SH-SY5Y (cell line): Measurements from ENCODE around the gene HBZ.
"Not testable (repeated sequence)": the region's sequence is repeated elsewhere in the genome, so short reads cannot be mapped to it uniquely, and the experiment has no call there.

Source experiments
- GATA2 ChIP-seq: IDR thresholded peaks from 2 replicates; pipeline ENCODE4 v1.6.1; 2011; ENCODE audit warnings: mild to moderate bottlenecking, low read depth, low read length
- GATA3 ChIP-seq: IDR thresholded peaks from 2 replicates; pipeline ENCODE4 v1.6.1; 2011; ENCODE audit warnings: low read depth, mild to moderate bottlenecking, low read length, moderate library complexity

HBZ gene

DNA sequence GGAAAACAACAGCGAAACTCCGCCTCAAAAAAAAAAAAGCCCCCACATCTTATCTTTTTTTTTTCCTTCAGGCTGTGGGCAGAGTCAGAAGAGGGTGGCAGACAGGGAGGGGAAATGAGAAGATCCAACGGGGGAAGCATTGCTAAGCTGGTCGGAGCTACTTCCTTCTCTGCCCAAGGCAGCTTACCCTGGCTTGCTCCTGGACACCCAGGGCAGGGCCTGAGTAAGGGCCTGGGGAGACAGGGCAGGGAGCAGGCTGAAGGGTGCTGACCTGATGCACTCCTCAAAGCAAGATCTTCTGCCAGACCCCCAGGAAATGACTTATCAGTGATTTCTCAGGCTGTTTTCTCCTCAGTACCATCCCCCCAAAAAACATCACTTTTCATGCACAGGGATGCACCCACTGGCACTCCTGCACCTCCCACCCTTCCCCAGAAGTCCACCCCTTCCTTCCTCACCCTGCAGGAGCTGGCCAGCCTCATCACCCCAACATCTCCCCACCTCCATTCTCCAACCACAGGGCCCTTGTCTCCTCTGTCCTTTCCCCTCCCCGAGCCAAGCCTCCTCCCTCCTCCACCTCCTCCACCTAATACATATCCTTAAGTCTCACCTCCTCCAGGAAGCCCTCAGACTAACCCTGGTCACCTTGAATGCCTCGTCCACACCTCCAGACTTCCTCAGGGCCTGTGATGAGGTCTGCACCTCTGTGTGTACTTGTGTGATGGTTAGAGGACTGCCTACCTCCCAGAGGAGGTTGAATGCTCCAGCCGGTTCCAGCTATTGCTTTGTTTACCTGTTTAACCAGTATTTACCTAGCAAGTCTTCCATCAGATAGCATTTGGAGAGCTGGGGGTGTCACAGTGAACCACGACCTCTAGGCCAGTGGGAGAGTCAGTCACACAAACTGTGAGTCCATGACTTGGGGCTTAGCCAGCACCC, 22.8 kb downstream of the HBZ start:
- TF ChIP-seq GATA2 (no peak), GATA3 (no peak)

DNA sequence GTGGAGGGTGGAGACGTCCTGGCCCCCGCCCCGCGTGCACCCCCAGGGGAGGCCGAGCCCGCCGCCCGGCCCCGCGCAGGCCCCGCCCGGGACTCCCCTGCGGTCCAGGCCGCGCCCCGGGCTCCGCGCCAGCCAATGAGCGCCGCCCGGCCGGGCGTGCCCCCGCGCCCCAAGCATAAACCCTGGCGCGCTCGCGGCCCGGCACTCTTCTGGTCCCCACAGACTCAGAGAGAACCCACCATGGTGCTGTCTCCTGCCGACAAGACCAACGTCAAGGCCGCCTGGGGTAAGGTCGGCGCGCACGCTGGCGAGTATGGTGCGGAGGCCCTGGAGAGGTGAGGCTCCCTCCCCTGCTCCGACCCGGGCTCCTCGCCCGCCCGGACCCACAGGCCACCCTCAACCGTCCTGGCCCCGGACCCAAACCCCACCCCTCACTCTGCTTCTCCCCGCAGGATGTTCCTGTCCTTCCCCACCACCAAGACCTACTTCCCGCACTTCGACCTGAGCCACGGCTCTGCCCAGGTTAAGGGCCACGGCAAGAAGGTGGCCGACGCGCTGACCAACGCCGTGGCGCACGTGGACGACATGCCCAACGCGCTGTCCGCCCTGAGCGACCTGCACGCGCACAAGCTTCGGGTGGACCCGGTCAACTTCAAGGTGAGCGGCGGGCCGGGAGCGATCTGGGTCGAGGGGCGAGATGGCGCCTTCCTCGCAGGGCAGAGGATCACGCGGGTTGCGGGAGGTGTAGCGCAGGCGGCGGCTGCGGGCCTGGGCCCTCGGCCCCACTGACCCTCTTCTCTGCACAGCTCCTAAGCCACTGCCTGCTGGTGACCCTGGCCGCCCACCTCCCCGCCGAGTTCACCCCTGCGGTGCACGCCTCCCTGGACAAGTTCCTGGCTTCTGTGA, 24.3 kb downstream of the HBZ start, which contains the start of gene HBA1:
Gene HBA1, plus strand, starts transcription at position 204 of the 906 bp plus-strand sequence. Its CDS starts 37 bp downstream, at position 241.
- TF ChIP-seq GATA2, GATA3: not testable (repeated sequence)

DNA sequence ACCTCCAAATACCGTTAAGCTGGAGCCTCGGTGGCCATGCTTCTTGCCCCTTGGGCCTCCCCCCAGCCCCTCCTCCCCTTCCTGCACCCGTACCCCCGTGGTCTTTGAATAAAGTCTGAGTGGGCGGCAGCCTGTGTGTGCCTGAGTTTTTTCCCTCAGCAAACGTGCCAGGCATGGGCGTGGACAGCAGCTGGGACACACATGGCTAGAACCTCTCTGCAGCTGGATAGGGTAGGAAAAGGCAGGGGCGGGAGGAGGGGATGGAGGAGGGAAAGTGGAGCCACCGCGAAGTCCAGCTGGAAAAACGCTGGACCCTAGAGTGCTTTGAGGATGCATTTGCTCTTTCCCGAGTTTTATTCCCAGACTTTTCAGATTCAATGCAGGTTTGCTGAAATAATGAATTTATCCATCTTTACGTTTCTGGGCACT, 25.0 kb downstream of the HBZ start:
- TF ChIP-seq GATA3 = no peak
- TF ChIP-seq GATA2 = no peak

DNA sequence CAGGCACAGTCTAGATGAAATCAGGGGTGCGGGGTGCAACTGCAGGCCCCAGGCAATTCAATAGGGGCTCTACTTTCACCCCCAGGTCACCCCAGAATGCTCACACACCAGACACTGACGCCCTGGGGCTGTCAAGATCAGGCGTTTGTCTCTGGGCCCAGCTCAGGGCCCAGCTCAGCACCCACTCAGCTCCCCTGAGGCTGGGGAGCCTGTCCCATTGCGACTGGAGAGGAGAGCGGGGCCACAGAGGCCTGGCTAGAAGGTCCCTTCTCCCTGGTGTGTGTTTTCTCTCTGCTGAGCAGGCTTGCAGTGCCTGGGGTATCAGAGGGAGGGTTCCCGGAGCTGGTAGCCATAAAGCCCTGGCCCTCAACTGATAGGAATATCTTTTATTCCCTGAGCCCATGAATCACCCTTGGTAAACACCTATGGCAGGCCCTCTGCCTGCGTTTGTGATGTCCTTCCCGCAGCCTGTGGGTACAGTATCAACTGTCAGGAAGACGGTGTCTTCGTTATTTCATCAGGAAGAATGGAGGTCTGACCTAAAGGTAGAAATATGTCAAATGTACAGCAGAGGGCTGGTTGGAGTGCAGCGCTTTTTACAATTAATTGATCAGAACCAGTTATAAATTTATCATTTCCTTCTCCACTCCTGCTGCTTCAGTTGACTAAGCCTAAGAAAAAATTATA, 25.7 kb downstream of the HBZ start:
- TF ChIP-seq GATA2 (no peak), GATA3 (no peak)

DNA sequence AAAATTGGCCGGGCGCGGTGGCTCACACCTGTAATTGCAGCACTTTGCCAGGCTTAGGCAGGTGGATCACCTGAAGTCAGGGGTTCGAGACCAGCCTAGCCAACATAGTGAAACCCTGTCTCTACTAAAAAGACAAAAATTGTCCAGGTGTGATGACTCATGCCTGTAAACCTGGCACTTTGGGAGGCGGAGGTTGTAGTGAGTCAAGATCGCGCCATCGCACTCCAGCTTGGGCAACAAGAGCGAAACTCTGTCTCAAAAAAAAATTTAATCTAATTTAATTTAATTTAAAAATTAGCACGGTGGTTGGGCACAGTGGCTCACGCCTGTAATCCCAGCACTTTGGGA, 26.2 kb downstream of the HBZ start:
- TF ChIP-seq GATA2 (no peak), GATA3 (no peak)

DNA sequence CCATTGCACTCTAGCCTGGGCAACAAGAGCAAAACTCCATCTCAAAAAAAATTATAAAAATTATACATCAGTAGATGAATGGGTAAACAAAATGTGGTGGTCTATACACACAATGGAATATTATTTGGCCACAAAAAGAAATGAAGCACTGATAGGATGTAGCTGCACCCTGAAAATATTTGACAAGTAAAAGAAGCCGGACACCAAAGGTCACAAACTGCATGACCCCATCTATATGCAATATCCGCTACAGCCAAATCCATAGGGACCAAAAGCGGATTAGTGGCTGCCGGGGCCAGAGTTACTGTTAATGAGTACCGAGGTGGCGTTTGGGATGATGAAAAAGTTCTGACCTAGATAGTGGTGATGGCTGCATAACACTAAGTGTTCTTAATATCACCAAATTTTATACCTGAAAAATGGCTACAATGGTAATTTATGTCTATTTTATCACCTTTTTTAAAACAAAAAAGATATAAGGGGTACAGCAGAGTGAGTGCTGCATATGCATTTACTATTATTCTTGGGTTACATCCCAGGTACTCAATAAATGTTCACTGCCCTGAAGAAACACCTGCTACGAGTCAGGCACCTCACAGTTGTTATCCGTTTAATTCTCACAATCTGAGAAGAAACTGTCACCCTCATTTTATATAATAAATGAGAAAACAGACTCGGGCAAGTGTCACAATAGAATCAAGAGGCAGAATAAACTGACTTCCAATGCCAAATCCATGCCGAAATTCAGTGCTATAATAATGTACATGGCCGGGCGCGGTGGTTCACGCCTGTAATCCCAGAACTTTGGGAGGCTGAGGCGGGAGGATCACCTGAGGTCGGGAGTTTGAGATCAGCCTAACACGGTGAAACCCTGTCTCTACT, 27.0 kb downstream of the HBZ start:
- no peak for TF ChIP-seq GATA2
- no peak for TF ChIP-seq GATA3

DNA sequence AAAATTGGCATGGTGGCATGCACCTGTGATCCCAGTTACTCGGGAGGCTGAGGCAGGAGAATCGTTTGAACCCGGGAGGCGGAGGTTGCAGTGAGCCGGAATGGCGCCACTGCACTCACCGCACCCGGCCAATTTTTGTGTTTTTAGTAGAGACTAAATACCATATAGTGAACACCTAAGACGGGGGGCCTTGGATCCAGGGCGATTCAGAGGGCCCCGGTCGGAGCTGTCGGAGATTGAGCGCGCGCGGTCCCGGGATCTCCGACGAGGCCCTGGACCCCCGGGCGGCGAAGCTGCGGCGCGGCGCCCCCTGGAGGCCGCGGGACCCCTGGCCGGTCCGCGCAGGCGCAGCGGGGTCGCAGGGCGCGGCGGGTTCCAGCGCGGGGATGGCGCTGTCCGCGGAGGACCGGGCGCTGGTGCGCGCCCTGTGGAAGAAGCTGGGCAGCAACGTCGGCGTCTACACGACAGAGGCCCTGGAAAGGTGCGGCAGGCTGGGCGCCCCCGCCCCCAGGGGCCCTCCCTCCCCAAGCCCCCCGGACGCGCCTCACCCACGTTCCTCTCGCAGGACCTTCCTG, 27.7 kb downstream of the HBZ start, which contains the start of gene HBQ1:
Gene HBQ1, plus strand, starts transcription at position 359 of the 575 bp plus-strand sequence. Its CDS starts 28 bp downstream, at position 387.
- TF ChIP-seq GATA3 (no peak), GATA2 (no peak)

DNA sequence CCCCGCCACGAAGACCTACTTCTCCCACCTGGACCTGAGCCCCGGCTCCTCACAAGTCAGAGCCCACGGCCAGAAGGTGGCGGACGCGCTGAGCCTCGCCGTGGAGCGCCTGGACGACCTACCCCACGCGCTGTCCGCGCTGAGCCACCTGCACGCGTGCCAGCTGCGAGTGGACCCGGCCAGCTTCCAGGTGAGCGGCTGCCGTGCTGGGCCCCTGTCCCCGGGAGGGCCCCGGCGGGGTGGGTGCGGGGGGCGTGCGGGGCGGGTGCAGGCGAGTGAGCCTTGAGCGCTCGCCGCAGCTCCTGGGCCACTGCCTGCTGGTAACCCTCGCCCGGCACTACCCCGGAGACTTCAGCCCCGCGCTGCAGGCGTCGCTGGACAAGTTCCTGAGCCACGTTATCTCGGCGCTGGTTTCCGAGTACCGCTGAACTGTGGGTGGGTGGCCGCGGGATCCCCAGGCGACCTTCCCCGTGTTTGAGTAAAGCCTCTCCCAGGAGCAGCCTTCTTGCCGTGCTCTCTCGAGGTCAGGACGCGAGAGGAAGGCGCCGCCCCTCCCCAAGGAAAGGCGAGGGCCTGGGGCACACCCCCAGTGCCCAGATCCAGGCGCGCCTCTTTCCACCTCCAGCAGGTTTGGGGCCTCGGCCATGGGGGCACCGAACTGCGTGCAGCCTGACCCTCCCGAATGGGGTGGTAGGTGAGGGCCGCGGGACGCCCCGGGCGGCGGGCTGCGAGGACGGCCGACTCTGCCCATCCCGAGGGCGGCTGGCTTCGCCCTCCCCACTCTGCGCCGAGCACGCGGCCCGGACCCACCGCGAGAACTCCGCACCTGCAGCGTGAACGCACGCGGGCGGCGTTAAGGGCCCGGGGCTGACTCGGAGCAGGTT, 28.5 kb downstream of the HBZ start:
- no peak for TF ChIP-seq GATA2
- TF ChIP-seq GATA3 = no peak

DNA sequence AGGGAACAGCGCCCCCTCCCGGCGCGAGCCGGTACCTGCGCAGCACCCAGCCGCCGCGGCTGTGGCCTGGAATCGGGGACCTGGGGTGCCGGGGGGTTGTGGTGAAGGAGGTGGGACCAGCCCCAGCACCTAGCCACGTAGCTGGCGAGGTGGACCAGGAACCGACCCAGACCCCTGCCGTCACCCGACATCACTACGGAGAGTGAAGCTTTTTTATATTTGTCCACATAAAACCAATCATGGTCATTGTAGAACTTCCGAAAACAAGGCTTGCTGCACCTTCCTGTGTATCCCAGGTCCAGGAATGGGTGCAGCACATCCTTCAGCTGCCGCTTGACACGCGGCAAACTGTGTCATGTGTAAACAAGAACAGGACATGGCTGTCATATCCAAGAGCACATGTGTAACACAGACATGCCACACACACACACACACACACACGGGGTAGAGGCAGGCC, 29.1 kb downstream of the HBZ start:
- TF ChIP-seq GATA3 = no peak
- no peak for TF ChIP-seq GATA2

DNA sequence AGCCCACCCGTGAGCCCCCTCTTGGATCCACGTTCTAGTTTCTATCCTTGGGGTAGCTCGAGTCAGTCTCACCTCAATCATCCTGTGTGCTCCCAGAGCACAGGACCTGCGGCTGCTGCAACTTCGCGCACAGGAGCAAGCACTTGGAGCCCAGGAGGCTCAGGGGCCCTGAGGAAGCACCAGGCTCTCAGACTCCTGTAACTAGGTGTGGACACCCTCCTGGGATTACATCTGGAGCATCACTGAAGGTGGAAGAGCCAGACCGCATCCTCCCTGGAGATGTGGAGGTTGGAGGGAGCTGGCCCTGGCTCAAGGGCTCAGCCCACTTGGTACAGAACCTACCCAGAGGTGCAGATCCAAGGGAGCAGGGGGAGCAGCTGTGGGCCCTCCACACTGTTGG, 30.6 kb downstream of the HBZ start:
- TF ChIP-seq GATA3 (no peak), GATA2 (no peak)

DNA sequence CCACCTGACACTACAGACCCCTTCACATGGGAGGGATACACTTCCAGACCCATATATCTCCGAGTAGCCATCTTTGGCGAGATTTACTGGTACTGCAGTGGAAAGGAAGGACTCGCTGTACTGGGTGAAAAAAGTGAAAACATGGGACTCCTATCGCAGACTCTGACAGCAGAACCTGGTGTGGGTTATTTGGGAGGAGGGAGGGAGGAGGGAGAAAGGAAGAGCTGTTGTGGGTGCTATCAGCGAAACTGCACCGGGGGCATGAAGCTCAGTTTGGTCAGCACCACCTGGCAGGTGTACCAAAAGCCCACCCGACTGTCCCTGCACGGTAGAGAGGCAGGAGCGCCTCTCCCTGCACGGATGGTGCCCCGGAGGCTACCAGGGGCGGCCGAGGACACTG, 32.8 kb downstream of the HBZ start:
- TF ChIP-seq GATA2 = no peak
- TF ChIP-seq GATA3 = no peak
